Stimulated activated CD4-positive, alpha-beta T cell treated with anti-CD3 and anti-CD28 coated beads, Interleukin-12 subunit alpha, Interleukin-12 subunit beta, amount 100 ng/mL, for 4 hours (primary cell): ENCODE results near the gene TAS2R42.

Experiments
- DNase-seq: peaks from one replicate; pipeline ENCODE4 v3.0.0-alpha.2; 2020

TAS2R42 gene

DNA sequence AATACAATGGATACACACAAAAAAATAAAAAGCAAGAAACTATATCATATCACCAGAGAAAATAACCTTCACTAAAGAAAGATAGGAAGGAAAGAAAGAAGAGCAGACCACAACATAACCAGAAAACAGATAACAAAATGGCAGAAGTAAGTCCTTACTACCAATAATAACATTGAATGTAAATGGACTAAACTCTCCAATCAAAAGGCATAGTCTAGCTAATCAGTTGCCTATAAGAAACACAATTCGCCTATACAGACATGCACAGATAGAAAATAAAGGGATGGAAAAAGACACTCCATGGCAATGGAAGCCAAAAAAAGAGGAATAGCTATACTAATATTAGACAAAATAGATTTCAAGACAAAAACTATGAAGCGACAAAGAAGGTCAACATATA is 43.4 kb downstream of the TAS2R42 start:
- DNase-seq, result no peak

DNA sequence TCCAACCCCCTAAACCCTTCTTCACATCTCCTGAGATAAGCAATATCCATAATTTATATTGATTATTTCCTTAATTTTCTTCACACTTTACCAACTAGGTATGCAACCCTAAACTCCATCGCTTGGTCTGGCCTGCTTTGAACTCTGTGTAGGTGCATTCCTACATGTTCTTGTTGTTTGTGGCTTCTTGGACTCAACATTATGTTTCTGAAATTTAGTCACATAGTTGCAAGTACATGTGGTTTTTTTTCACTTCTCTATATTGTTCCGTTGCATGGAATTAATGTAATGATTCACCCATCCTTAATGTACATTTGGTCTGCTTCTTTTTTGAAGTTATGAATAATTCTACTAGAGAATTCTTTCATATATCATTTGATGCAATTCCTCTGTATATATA is 50.7 kb downstream of the TAS2R42 start:
- no peak for DNase-seq
